Stimulated activated memory B cell treated with anti-CD40 and anti-IgM and Interleukin-4, amounts not matched to agents 10 μg/mL and 1 μg/mL and 100 μg/mL, for 72 hours (primary cell): ENCODE data around the gene TRPC1.
"Not testable (repeated sequence)": the region's sequence is repeated elsewhere in the genome, so short reads cannot be mapped to it uniquely, and the experiment has no call there.

Source experiments
- ATAC-seq: fragments of 150-1000 bp; cut with Tn5 transposase; 2 replicates; pipeline ENCODE4 v1.10.0; 2021
- H3K27ac Mint-ChIP-seq: one replicate; pipeline ENCODE4 v1.8.0; 2022; ENCODE audit warnings: mild to moderate bottlenecking, mixed read lengths
- H3K27me3 Mint-ChIP-seq: one replicate; pipeline ENCODE4 v1.8.0; 2022; ENCODE audit warnings: mixed read lengths
- H3K36me3 Mint-ChIP-seq: one replicate; pipeline ENCODE4 v1.8.0; 2022; ENCODE audit warnings: mixed read lengths
- H3K4me1 Mint-ChIP-seq: one replicate; pipeline ENCODE4 v1.8.0; 2022; ENCODE audit warnings: mixed read lengths
- H3K4me3 Mint-ChIP-seq: one replicate; pipeline ENCODE4 v1.8.0; 2022; ENCODE audit warnings: mild to moderate bottlenecking, moderate library complexity, mixed read lengths
- H3K9me3 Mint-ChIP-seq: one replicate; pipeline ENCODE4 v1.8.0; 2022; ENCODE audit warnings: mixed read lengths

The TRPC1 gene

GRCh38 chr3:142723968-142724681 lies at the start of gene TRPC1:
Gene TRPC1 (plus strand): TSS chr3:142724034. CDS start chr3:142724560, 526 bp downstream.
- H3K4me3 Mint-ChIP-seq: peak within 1 kb of the TSS; percentile 94
- H3K27me3 Mint-ChIP-seq: peaks cover 46% of the 10 kb centered on the region
- H3K4me1 Mint-ChIP-seq: peaks cover 8% of the 10 kb centered on the region
- peak; percentile 98 for ATAC-seq
- H3K27ac Mint-ChIP-seq: peak within 1 kb of the TSS; percentile 70
- H3K9me3 Mint-ChIP-seq: peaks cover 10% of the 10 kb centered on the region
- H3K36me3 Mint-ChIP-seq: no peaks in the 10 kb centered on the region

GRCh38 chr3:142676151-142676550 lies 47.7 kb upstream of the TRPC1 start:
- Mint-ChIP-seq H3K4me3 (no peak overlapping the region), H3K36me3 (no peaks in the 10 kb centered on the region), H3K27me3 (no peaks in the 10 kb centered on the region), H3K27ac (no peak overlapping the region), H3K9me3 (no peaks in the 10 kb centered on the region), H3K4me1 (no peaks in the 10 kb centered on the region)
- no peak for ATAC-seq

DNA sequence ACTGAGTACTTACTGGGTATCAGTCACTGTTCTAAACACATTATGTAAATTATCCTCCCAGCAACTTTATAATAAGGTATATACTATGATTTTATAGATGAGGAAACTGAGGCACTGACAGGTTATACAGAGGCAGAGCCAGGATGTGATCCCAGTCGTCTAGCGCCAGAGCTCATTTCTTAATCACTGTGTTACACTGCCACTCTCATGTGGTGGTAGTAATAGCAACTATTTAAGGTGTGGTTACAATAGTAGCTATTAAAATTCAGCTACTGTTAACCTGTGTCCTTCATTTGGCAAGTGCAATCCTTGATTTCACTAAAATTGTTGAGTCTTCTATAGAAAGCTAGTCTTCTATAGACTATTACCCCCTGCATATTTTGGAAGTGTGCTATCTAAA lies 43.1 kb upstream of the TRPC1 start:
- ATAC-seq: no peak
- H3K4me1 Mint-ChIP-seq: no peaks in the 10 kb centered on the region
- H3K4me3 Mint-ChIP-seq: no peak overlapping the region
- H3K9me3 Mint-ChIP-seq: no peaks in the 10 kb centered on the region
- H3K27ac Mint-ChIP-seq: no peak overlapping the region
- no peaks in the 10 kb centered on the region for H3K36me3 Mint-ChIP-seq
- peaks cover 6% of the 10 kb centered on the region for H3K27me3 Mint-ChIP-seq

- no peaks in the 10 kb centered on the region for H3K9me3 Mint-ChIP-seq
Observed at GRCh38 chr3:142690613-142691012, 33.2 kb upstream of the TRPC1 start.

GRCh38 chr3:142691527-142691926 lies 32.3 kb upstream of the TRPC1 start:
- Mint-ChIP-seq H3K4me1 (no peaks in the 10 kb centered on the region), H3K9me3 (no peaks in the 10 kb centered on the region), H3K4me3 (no peak overlapping the region), H3K27ac (no peak overlapping the region), H3K27me3 (no peaks in the 10 kb centered on the region), H3K36me3 (no peaks in the 10 kb centered on the region)
- ATAC-seq: no peak

More at GRCh38 chr3:142690613-142691012, 33.2 kb upstream of the TRPC1 start:
- H3K4me1 Mint-ChIP-seq: no peaks in the 10 kb centered on the region
- H3K36me3 Mint-ChIP-seq: no peaks in the 10 kb centered on the region
- ATAC-seq: no peak
- no peaks in the 10 kb centered on the region for H3K27me3 Mint-ChIP-seq
- no peak overlapping the region for H3K4me3 Mint-ChIP-seq
- no peak overlapping the region for H3K27ac Mint-ChIP-seq

GRCh38 chr3:142693136-142693853 lies 30.5 kb upstream of the TRPC1 start:
- no peak for ATAC-seq
- Mint-ChIP-seq H3K4me3 (no peak overlapping the region), H3K27me3 (peaks cover 5% of the 10 kb centered on the region)

DNA sequence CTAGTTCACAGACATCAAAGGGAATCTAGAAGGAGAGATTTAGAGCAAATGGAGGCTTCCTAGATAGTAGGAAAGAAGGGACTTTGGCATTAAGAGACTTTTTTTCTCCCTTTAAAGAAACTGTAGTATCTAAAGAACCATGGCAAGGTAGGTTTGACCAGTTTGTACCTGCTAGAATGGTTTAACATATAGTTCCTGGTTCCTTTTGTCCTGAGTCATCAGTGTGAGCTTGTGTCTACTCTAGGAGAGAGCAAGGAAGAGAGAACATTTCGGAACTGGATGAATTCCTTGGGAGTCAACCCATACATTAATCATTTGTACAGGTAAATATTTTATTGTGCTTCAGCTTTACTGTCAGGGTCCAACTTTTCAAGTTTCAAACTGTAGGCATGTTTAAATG lies 29.6 kb upstream of the TRPC1 start:
- Mint-ChIP-seq H3K27ac (no peak overlapping the region), H3K36me3 (no peaks in the 10 kb centered on the region), H3K4me3 (no peak overlapping the region), H3K9me3 (no peaks in the 10 kb centered on the region), H3K4me1 (no peaks in the 10 kb centered on the region), H3K27me3 (peaks cover 10% of the 10 kb centered on the region)
- no peak for ATAC-seq

More at GRCh38 chr3:142693136-142693853, 30.5 kb upstream of the TRPC1 start:
- no peaks in the 10 kb centered on the region for H3K9me3 Mint-ChIP-seq
- H3K36me3 Mint-ChIP-seq: no peaks in the 10 kb centered on the region
- no peaks in the 10 kb centered on the region for H3K4me1 Mint-ChIP-seq
- no peak overlapping the region for H3K27ac Mint-ChIP-seq

DNA sequence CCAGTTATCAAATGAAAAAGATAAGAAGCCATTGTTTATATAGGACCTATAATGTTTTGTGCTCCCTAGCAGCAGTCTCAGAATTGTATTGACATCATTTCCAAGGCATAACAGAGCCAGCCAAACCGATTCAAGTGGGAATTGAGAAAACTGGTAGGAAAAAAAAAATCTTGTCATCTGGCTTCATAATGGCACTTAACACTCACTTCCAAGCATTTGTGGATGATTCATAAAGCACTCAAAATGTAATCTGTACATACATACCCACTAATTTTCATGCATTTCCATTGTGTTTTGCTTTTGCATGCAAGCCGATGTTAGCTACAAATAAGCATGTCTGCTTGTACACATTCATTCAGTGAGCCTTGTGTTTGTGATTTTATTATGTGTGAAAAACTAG lies 18.6 kb upstream of the TRPC1 start:
- no peak overlapping the region for H3K4me3 Mint-ChIP-seq
- no peaks in the 10 kb centered on the region for H3K4me1 Mint-ChIP-seq
- no peaks in the 10 kb centered on the region for H3K36me3 Mint-ChIP-seq
- H3K27ac Mint-ChIP-seq: no peak overlapping the region
- peaks cover 2% of the 10 kb centered on the region for H3K9me3 Mint-ChIP-seq
- peaks cover 20% of the 10 kb centered on the region for H3K27me3 Mint-ChIP-seq
- no peak for ATAC-seq

GRCh38 chr3:142706321-142707127 lies 17.3 kb upstream of the TRPC1 start:
- no peaks in the 10 kb centered on the region for H3K36me3 Mint-ChIP-seq
- no peaks in the 10 kb centered on the region for H3K4me1 Mint-ChIP-seq
- H3K27me3 Mint-ChIP-seq: peaks cover 20% of the 10 kb centered on the region
- no peak overlapping the region for H3K4me3 Mint-ChIP-seq
- H3K9me3 Mint-ChIP-seq: no peaks in the 10 kb centered on the region
- no peak overlapping the region for H3K27ac Mint-ChIP-seq
- no peak for ATAC-seq

- Mint-ChIP-seq H3K36me3 (no peaks in the 10 kb centered on the region), H3K27ac (no peak overlapping the region), H3K27me3 (peaks cover 28% of the 10 kb centered on the region), H3K4me1 (no peaks in the 10 kb centered on the region), H3K9me3 (no peaks in the 10 kb centered on the region), H3K4me3 (no peak overlapping the region)
- no peak for ATAC-seq
Observed at GRCh38 chr3:142709207-142709606, 14.6 kb upstream of the TRPC1 start.

- not testable (repeated sequence) for H3K27ac Mint-ChIP-seq, H3K4me1 Mint-ChIP-seq, H3K9me3 Mint-ChIP-seq, ATAC-seq, H3K4me3 Mint-ChIP-seq, H3K36me3 Mint-ChIP-seq
- peaks cover 53% of the 10 kb centered on the region for H3K27me3 Mint-ChIP-seq
Observed at GRCh38 chr3:142714882-142715281, 9.0 kb upstream of the TRPC1 start.

GRCh38 chr3:142716102-142716501 lies 7.7 kb upstream of the TRPC1 start:
- ATAC-seq: no peak
- Mint-ChIP-seq H3K4me3 (no peak overlapping the region), H3K36me3 (no peaks in the 10 kb centered on the region), H3K27ac (no peak overlapping the region), H3K9me3 (peaks cover 3% of the 10 kb centered on the region), H3K4me1 (no peaks in the 10 kb centered on the region), H3K27me3 (peaks cover 66% of the 10 kb centered on the region)

DNA sequence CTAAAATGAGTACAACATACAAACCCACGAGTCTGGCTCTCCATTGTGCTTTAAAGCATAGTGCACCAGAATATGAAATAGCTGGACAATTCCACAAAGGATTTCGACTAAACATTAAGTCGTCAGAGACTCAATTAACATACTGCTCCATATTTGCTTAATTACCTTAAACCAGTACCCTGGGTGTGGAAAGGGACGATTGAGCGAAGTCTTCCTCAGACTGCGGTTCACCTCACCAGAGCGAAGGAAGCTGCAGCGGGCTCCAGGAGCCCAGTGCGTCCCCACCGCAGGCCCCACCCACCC lies 218 bp upstream of the TRPC1 start:
- H3K27ac Mint-ChIP-seq: no peak overlapping the region
- ATAC-seq: peak; percentile 4

GRCh38 chr3:142724682-142725356 lies 985 bp downstream of the TRPC1 start:
- H3K27me3 Mint-ChIP-seq: peaks cover 39% of the 10 kb centered on the region
- peak; percentile 31 for ATAC-seq

More for the DNA sequence above, 218 bp upstream of the TRPC1 start:
- Mint-ChIP-seq H3K36me3 (no peaks in the 10 kb centered on the region), H3K27me3 (peaks cover 51% of the 10 kb centered on the region), H3K4me3 (peak overlapping the region; percentile 81), H3K9me3 (peaks cover 10% of the 10 kb centered on the region), H3K4me1 (peaks cover 8% of the 10 kb centered on the region)

DNA sequence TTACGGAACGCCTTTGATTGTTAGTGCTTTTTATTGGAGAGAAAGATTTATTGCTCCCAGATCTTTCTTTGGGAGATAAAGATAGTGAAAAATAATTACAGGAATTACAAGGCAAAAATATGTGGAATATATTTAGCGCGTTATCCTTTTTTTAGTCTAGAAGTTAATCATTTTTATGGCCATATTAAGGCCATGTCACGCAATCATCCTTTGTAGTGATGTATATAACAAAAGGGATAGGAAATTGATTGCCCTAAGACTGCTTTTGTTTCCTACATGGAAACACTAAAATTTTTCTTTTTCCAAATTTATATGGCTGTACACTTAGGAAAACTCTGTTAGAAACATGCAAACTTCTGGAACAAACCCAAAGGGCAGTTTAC lies 1.5 kb downstream of the TRPC1 start:
- peak overlapping the region; percentile 94 for H3K4me3 Mint-ChIP-seq
- peaks cover 7% of the 10 kb centered on the region for H3K9me3 Mint-ChIP-seq
- ATAC-seq: no peak
- H3K4me1 Mint-ChIP-seq: peaks cover 8% of the 10 kb centered on the region
- peaks cover 33% of the 10 kb centered on the region for H3K27me3 Mint-ChIP-seq
- no peak overlapping the region for H3K27ac Mint-ChIP-seq
- no peaks in the 10 kb centered on the region for H3K36me3 Mint-ChIP-seq

More at GRCh38 chr3:142724682-142725356, 985 bp downstream of the TRPC1 start:
- Mint-ChIP-seq H3K36me3 (no peaks in the 10 kb centered on the region), H3K9me3 (peaks cover 7% of the 10 kb centered on the region), H3K4me3 (peak overlapping the region; percentile 94), H3K27ac (peak overlapping the region; percentile 70), H3K4me1 (peaks cover 8% of the 10 kb centered on the region)
